Heart left ventricle (tissue), 16 donors: ENCODE data around the gene PCBP3. TPM values are rescaled to one million over a fixed set of nuclear protein-coding genes. Genes with fewer than 3 reads are reported as not detected.

ENCODE experiments used
- ATAC-seq, 4 donors: fragments of 200-7000 bp; cut with Tn5 transposase; one replicate each; pipeline ENCODE4 v1.9.1; 2020 to 2022; ENCODE audit warnings: moderate library complexity in 4 of 4, mild to moderate bottlenecking in 3 of 4, moderate number of reproducible peaks in 1 of 4
- DNase-seq, 5 donors: peaks; one replicate each; pipeline ENCODE4 v3.0.0-alpha.2; 2020
- H3K27ac ChIP-seq, 12 donors: fragments of 200-600 bp; sonication (generic) in 4 of 12; one replicate each; pipeline versions ENCODE4 v1.5.0 to v1.8.0; 2016 to 2022; ENCODE audit warnings: mild to moderate bottlenecking in 2 of 12
- H3K27me3 ChIP-seq, 9 donors: fragments of 200-600 bp; sonication (generic) in 2 of 9; one replicate each; pipeline versions ENCODE4 v1.5.1 to v1.8.0; 2016 to 2022; ENCODE audit warnings: mild to moderate bottlenecking in 3 of 9
- H3K36me3 ChIP-seq, 9 donors: fragments of 200-600 bp; sonication (generic) in 2 of 9; one replicate each; pipeline versions ENCODE4 v1.5.0 to v1.8.0; 2018 to 2022; ENCODE audit warnings: mild to moderate bottlenecking in 2 of 9
- H3K4me1 ChIP-seq, 12 donors: fragments of 200-600 bp; sonication (generic) in 4 of 12; one replicate each; pipeline versions ENCODE4 v1.5.0 to v1.8.0; 2016 to 2022; ENCODE audit warnings: mild to moderate bottlenecking in 3 of 12
- H3K4me3 ChIP-seq, 12 donors: fragments of 200-600 bp; sonication (generic) in 4 of 12; one replicate each; pipeline versions ENCODE4 v1.5.0 to v1.8.0; 2017 to 2022; ENCODE audit warnings: mild to moderate bottlenecking in 9 of 12, moderate library complexity in 4 of 12
- H3K9me3 ChIP-seq, 12 donors: fragments of 200-600 bp; sonication (generic) in 4 of 12; one replicate each; pipeline versions ENCODE4 v1.5.0 to v1.8.0; 2016 to 2022; ENCODE audit warnings: mild to moderate bottlenecking in 1 of 12
- POLR2A ChIP-seq, 2 donors: fragments of 450-650 bp; IDR thresholded peaks; one replicate each; pipeline ENCODE4 v1.6.1; 2017; ENCODE audit warnings: antibody characterized with exemption in 2 of 2, mild to moderate bottlenecking in 2 of 2, moderate library complexity in 2 of 2
- WGBS, 4 donors: extraction: QIAGEN DNeasy Blood & Tissue Kit in 2 of 4; methylation state at CpG; one replicate each; pipeline versions ENCODE4 v1.1.5 to v1.1.7; 2013 to 2018; 5-methylcytosine and 5-hydroxymethylcytosine counted together
- intact Hi-C, 10 donors: fragments of 100-400 bp; cut with DNase I; formaldehyde crosslinking; loops; one replicate each; pipeline versions ENCODE4 v1.11.1 to v1.14.2; 2022
- polyA plus RNA-seq, 2 donors: library from polyadenylated mRNA; stranded (reverse); fragments of 200-250 nt; gene quantifications; one replicate each; pipeline ENCODE4 v1.2.3, GENCODE V29; 2013
- total RNA-seq, 9 donors: library from RNA; depleted of rRNA in 2 of 9; stranded (reverse); fragments of >200 nt in 2 of 9; fragmentation: NEBNext Ultra II Directional in 3 of 9; extraction: Animal tissue kit (Norgen Biotek cat#: 25700) in 3 of 9; gene quantifications; one replicate each; pipeline versions ENCODE4 v1.1.0 to v1.2.4, GENCODE V29; 2016 to 2023
- TF ChIP-seq, protein P1 (sequence below), 12 donors: fragments of 200-600 bp; sonication (generic) in 4 of 12; IDR thresholded peaks; one replicate each; pipeline versions ENCODE4 v1.5.0 to v1.8.0; 2018 to 2022; ENCODE audit warnings: antibody characterized with exemption in 12 of 12, mild to moderate bottlenecking in 5 of 12
- donor health status: ischemic (EF 13 %, LVEDD 7.1; RV severe dilation, severe dysfunction).
- donor health status: healthy with polysubstance abuse.
- donor health status: DM: no; HTN: yes; CAD: no.
- donor health status: DM: no; HTN: no; CAD: no.
- donor health status: ischemic (EF 25% LVEDD 6.9; RV normal size, moderate dysfunction).
- donor health status: ischemic (EF 25% LVEDD 5.7; RV mildly dilated, moderate dysfunction).
- donor health status: healthy.
- donor health status: DM: yes; HTN: yes; CAD: no.
- donor health status: ischemic (EF 35%, LVEDD 5.7; RV mildly dilated, moderate dysfunction).
- donor health status: nonischemic (EF 11% LVEDD 7.7; RV severe dilation, severe dysfunction).
- donor health status: DM: yes; HTN: yes; CAD: no.
- donor health status: PGD.
- donor health status: ischemic (EF 29% LVEDD 5.4; RV normal size, mild dysfunction).
- donor health status: nonischemic (EF 23%, LVEDD 6.1; RV moderate dilation, normal function).

The PCBP3 gene
- total and polyA plus RNA-seq, 11 donors = 0.72 to 11.4 (median 2.5) TPM; not detected in 1

DNA sequence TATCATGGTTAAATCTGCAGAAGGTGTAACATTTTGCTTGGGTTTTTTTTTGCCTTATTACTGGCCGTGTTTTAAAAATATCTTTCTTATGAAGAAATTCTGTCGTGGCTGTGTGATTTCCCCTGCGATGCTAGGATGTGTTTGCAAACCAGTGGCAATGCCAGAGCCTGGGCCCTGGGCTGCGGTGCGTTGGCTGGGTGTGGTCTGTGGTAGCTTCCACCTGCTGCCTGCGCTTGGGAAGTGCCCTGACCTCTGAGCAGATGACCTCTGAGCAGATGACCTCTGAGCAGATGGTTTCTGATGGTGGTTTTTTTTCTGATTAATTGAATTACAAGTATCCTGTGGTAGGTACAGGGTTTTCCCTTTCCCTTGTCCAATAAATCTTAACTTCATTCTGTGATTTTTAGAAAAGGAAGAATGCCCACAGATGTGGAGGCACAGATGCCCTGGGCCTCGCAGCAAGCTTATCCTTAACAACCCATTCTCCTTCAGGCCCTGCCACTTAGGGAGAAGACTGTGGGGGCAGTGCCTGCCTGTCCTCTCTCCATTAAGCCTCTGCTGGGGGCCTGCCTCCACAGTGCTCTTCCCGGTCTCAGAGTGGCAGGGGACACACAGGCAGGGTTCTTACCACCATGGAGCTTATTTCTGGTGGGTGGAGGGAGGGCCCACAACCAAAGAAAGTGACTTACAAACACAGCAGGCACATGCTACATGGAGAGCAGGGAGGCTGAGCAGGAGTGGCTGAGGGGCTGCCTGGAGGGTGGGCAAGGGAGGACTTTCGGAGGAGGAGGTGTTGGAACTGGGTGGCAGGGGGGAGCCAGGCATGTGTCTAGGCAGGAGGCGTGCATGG is 81.7 kb downstream of the PCBP3 start:
- H3K36me3 ChIP-seq = no peaks in the 10 kb centered on the region
- no peaks in the 10 kb centered on the region for H3K27me3 ChIP-seq
- WGBS, 4 donors = 82 to 88% (median 84%) methylated on average over 10 of the region's 10 CpGs
- TF ChIP-seq, protein P1, sequence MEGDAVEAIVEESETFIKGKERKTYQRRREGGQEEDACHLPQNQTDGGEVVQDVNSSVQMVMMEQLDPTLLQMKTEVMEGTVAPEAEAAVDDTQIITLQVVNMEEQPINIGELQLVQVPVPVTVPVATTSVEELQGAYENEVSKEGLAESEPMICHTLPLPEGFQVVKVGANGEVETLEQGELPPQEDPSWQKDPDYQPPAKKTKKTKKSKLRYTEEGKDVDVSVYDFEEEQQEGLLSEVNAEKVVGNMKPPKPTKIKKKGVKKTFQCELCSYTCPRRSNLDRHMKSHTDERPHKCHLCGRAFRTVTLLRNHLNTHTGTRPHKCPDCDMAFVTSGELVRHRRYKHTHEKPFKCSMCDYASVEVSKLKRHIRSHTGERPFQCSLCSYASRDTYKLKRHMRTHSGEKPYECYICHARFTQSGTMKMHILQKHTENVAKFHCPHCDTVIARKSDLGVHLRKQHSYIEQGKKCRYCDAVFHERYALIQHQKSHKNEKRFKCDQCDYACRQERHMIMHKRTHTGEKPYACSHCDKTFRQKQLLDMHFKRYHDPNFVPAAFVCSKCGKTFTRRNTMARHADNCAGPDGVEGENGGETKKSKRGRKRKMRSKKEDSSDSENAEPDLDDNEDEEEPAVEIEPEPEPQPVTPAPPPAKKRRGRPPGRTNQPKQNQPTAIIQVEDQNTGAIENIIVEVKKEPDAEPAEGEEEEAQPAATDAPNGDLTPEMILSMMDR (IDR thresholded peaks at IDR 0.05) = no peak
- no peak for TF ChIP-seq POLR2A (IDR thresholded peaks at IDR 0.05)
- H3K9me3 ChIP-seq = no peaks in the 10 kb centered on the region
- peak in 1 of 4 donors; percentile 15 for ATAC-seq
- H3K4me3 ChIP-seq = no peak overlapping the region
- peaks cover 0 to 7% (median 0%) of the 10 kb centered on the region in 12 donors for H3K4me1 ChIP-seq
- intact Hi-C loops = loop anchor here in 1 of 10 donors (5.0 kb wide), 1 partner anchor 52 kb away; no protein-coding TSS in a partner anchor
- H3K27ac ChIP-seq = no peak overlapping the region
- no peak for DNase-seq

DNA sequence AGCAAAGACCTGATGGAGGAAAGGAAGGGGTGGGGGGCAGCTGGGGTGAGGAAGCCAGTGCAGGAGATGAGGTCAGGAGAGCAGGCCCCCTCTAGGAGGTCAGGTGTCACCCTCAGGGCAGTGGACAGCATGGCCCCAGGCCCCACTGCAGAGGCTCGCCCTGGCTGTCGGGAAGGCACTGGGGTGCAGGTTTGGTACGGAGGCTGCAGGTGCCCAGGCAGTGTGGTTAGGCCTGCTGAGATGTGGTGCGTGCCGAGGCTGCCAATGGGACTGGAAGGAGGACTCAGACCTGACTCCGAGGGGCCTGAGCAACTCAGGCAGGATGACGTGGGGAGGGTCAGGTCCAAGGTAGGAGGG is 82.3 kb downstream of the PCBP3 start:
- intact Hi-C loops = loop anchor here in 1 of 10 donors (5.0 kb wide), 1 partner anchor 51 kb away; no protein-coding TSS in a partner anchor
- no peak for ATAC-seq
- TF ChIP-seq POLR2A (IDR thresholded peaks at IDR 0.05) = no peak
- TF ChIP-seq, protein P1 (IDR thresholded peaks at IDR 0.05) = no peak

DNA sequence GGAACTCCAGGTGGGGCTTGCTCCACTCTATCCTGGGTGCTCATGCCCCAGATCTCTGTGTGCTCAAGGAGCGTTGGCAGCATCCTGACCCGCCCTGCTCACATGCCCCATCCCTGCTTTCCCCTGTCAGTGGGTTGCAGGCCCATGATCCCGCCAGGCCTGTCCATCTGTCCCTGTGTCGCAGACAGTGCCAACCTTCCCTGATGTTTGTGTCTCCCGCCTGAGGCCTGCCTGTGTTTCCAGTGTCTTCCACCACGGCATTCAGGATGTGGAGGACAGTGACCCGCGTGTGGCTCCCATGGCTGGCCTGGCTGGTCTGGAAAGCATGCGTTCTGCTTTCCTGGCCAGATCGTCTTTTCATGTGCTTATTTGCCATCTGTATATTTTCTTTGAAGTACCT is 82.9 kb downstream of the PCBP3 start:
- 89 to 93% (median 91%) methylated on average over 9 to 10 of the region's 10 CpGs for WGBS, 4 donors
- DNase-seq = no peak
- Histone ChIP-seq H3K9me3 (no peaks in the 10 kb centered on the region), H3K27ac (no peak overlapping the region), H3K4me3 (no peak overlapping the region), H3K27me3 (no peaks in the 10 kb centered on the region), H3K4me1 (peaks cover 0 to 7% (median 0%) of the 10 kb centered on the region in 12 donors), H3K36me3 (no peaks in the 10 kb centered on the region)
- intact Hi-C loops = loop anchor here in 1 of 10 donors (5.0 kb wide), 1 partner anchor 51 kb away; no protein-coding TSS in a partner anchor
- TF ChIP-seq POLR2A (IDR thresholded peaks at IDR 0.05) = no peak
- no peak for ATAC-seq

More for the DNA sequence above, 82.3 kb downstream of the PCBP3 start:
- no peak for DNase-seq
- no peaks in the 10 kb centered on the region for H3K36me3 ChIP-seq
- no peaks in the 10 kb centered on the region for H3K27me3 ChIP-seq
- no peaks in the 10 kb centered on the region for H3K9me3 ChIP-seq
- H3K4me1 ChIP-seq = peaks cover 0 to 7% (median 0%) of the 10 kb centered on the region in 12 donors
- H3K4me3 ChIP-seq = no peak overlapping the region
- no peak overlapping the region for H3K27ac ChIP-seq
- 78 to 96% (median 88%) methylated on average over 6 to 7 of the region's 7 CpGs for WGBS, 4 donors

DNA sequence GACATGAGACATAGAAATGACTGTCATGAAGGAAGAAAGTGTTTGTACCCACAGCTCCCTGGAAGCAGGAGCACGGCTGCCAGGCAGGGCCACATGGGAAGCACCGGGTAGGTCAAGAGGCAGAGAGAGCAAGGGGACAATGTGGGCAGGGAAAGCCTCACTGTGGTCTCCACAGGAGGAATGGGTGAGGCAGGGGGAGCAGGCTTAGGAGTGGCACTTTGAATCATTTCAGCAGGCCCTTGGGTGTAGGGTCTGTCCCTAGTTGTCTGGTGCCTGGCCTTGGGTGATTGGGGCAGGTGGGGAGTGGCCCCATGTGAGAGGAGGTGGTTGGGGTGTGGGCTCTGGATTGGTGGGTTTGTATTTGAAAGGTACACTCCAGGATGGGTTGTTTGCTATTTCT is 83.9 kb downstream of the PCBP3 start:
- WGBS, 4 donors = 77 to 91% (median 83%) methylated on average over 2 of the region's 2 CpGs
- ATAC-seq = no peak
- Histone ChIP-seq H3K27ac (no peak overlapping the region), H3K4me1 (peaks cover 0 to 7% (median 0%) of the 10 kb centered on the region in 12 donors), H3K4me3 (no peak overlapping the region), H3K36me3 (no peaks in the 10 kb centered on the region), H3K27me3 (no peaks in the 10 kb centered on the region), H3K9me3 (peaks cover 0 to 7% (median 0%) of the 10 kb centered on the region in 12 donors)
- no peak for DNase-seq
- intact Hi-C loops = loop anchor here in 1 of 10 donors (5.0 kb wide), 1 partner anchor 50 kb away; no protein-coding TSS in a partner anchor
- TF ChIP-seq, protein P1 (IDR thresholded peaks at IDR 0.05) = no peak
- TF ChIP-seq POLR2A (IDR thresholded peaks at IDR 0.05) = no peak
